K562 (cell line): ENCODE measurements around the gene HEXD. TPM values are rescaled to one million over a fixed set of nuclear protein-coding genes. Genes with fewer than 3 reads are reported as not detected.

Source experiments
- ATAC-seq: fragments of 200-7000 bp; cut with Tn5 transposase; 3 replicates; pipeline ENCODE4 v1.9.1; 2020; ENCODE audit warnings: moderate library complexity
- BruUV-seq: library from RNA; stranded (reverse); fragments of 400-500 nt; replicated peaks from 2 replicates; lab custom pipeline; 2021; lab: Mats Ljungman, UMichigan
- CTCF ChIA-PET: fragments of 300-600 bp; formaldehyde crosslinking; extraction: SDS; loops from one replicate; lab custom pipeline; 2021; ENCODE audit warnings: low intra/inter-chr PET ratio; lab: Yijun Ruan, JAX
- POLR2A ChIA-PET: fragments of 300-600, 350-650 bp; sonication (Branson Sonifier 250); formaldehyde crosslinking; extraction: SDS; loops from one replicate; lab custom pipeline; 2021; ENCODE audit warnings: antibody characterized with exemption, inconsistent platforms; lab: Yijun Ruan, JAX
- DNase-seq, 4 experiments: peaks; one replicate each; pipeline versions ENCODE4 v3.0.0 to v3.0.0-alpha.2; 2011 to 2018; ENCODE audit warnings: low spot score in 3 of 4, mixed read lengths in 3 of 4; ENCODE audit errors: extremely low read depth in 1 of 4
- FAIRE-seq: peaks from 2 replicates; lab custom pipeline; 2011; peaks lifted over from hg19 to GRCh38; lab: Jason Lieb, UNC
- H2AFZ ChIP-seq: 2 replicates; pipeline ENCODE4 v1.6.0; 2011; ENCODE audit warnings: low read depth, low read length, control low read depth, inconsistent platforms
- H3K27ac ChIP-seq: fragments of 200-600 bp; 3 replicates; pipeline ENCODE4 v1.8.0; 2011; ENCODE audit warnings: low read depth, mild to moderate bottlenecking, control low read depth, inconsistent platforms, low read length, moderate library complexity, mixed read lengths; ENCODE audit errors: extremely low read depth
- H3K27me3 ChIP-seq, 2 experiments: fragments of 300-600 bp in 1 of 2; 2 replicates in 1 of 2; 3 replicates in 1 of 2; pipeline versions ENCODE4 v1.6.0 to v1.8.0; 2011; ENCODE audit warnings: inconsistent platforms in 2 of 2, low read length in 2 of 2, mild to moderate bottlenecking in 1 of 2, mixed read lengths in 1 of 2, moderate library complexity in 1 of 2; ENCODE audit not compliant: control insufficient read depth in 2 of 2, insufficient read depth in 2 of 2
- H3K36me3 ChIP-seq: fragments of 300-600 bp; 3 replicates; pipeline ENCODE4 v1.8.0; 2011; ENCODE audit warnings: mild to moderate bottlenecking, low read length, inconsistent platforms; ENCODE audit not compliant: control insufficient read depth, insufficient read depth
- H3K4me1 ChIP-seq, 2 experiments: fragments of 200-600 bp in 1 of 2; replicated peaks in 1 of 2; 2 replicates in 1 of 2; 3 replicates in 1 of 2; pipeline versions ENCODE4 v1.5.1 to v1.8.0; 2011; ENCODE audit warnings: inconsistent platforms in 2 of 2, low read length in 2 of 2, mild to moderate bottlenecking in 1 of 2, mixed read lengths in 1 of 2, moderate library complexity in 1 of 2; ENCODE audit not compliant: control insufficient read depth in 2 of 2, insufficient read depth in 2 of 2
- H3K4me2 ChIP-seq: 2 replicates; pipeline ENCODE4 v1.6.1; 2011; ENCODE audit warnings: low read length, control low read depth, inconsistent platforms, mixed read lengths; ENCODE audit not compliant: insufficient read depth
- H3K4me3 ChIP-seq: fragments of 200-600 bp; sonication (generic), shearing (Covaris generic); 2 replicates; pipeline ENCODE4 v1.5.1; 2016; ENCODE audit warnings: control low read depth, inconsistent platforms
- H3K79me2 ChIP-seq: fragments of 200-600 bp; 3 replicates; pipeline ENCODE4 v1.8.0; 2011; ENCODE audit warnings: low read length, inconsistent platforms; ENCODE audit not compliant: control insufficient read depth, insufficient read depth
- H3K9ac ChIP-seq, 2 experiments: 2 replicates each; pipeline versions ENCODE4 v1.6.0 to v1.6.1; 2011; ENCODE audit warnings: low read depth in 2 of 2, low read length in 2 of 2, control low read depth in 1 of 2, inconsistent platforms in 1 of 2, mild to moderate bottlenecking in 1 of 2, mixed read lengths in 1 of 2; ENCODE audit not compliant: insufficient read depth in 1 of 2
- H3K9me1 ChIP-seq: one replicate; pipeline ENCODE4 v1.6.0; 2011; ENCODE audit warnings: inconsistent platforms, mild to moderate bottlenecking, low read length, moderate library complexity; ENCODE audit not compliant: control insufficient read depth, insufficient read depth
- H3K9me3 ChIP-seq: replicated peaks from 2 replicates; pipeline ENCODE4 v1.5.1; 2011; ENCODE audit warnings: low read depth, low read length, inconsistent platforms; ENCODE audit not compliant: control insufficient read depth, insufficient read depth
- H4K20me1 ChIP-seq: replicated peaks from 2 replicates; pipeline ENCODE4 v1.6.1; 2011; ENCODE audit warnings: low read length, inconsistent platforms, mixed read lengths; ENCODE audit not compliant: control insufficient read depth, insufficient read depth
- ETV1 ChIP-seq: fragments of 450-650 bp; conservative IDR thresholded peaks from 2 replicates; pipeline ENCODE4 v1.6.1; 2016; ENCODE audit warnings: missing genetic modification characterization, control low read depth, low read depth, missing compliant biosample characterization
- RAD21 ChIP-seq, 2 experiments: fragments of 250-450 bp in 1 of 2; fragments of 450-650 bp in 1 of 2; sonication (Bioruptor Pico) in 1 of 2; formaldehyde crosslinking in 1 of 2; IDR thresholded peaks in 1 of 2; conservative IDR thresholded peaks in 1 of 2; 2 replicates each; pipeline versions ENCODE4 v1.4.0 to v1.8.0; 2020 to 2022; ENCODE audit warnings: mild to moderate bottlenecking in 2 of 2, moderate library complexity in 1 of 2
- SPI1 ChIP-seq: IDR thresholded peaks from 2 replicates; pipeline ENCODE4 v1.6.1; 2011; ENCODE audit warnings: low read depth, low read length, control low read depth, borderline replicate concordance
- WGBS: fragments of 100-300 bp; shearing (Covaris generic); methylation state at CpG from one replicate; pipeline ENCODE4 v1.1.6; 2016; ENCODE audit warnings: low coverage, mixed read lengths; ENCODE audit not compliant: insufficient coverage; ENCODE audit errors: missing lambda C conversion rate; 5-methylcytosine and 5-hydroxymethylcytosine counted together
- in situ Hi-C: fragments of 300-500 bp; cut with MboI; formaldehyde crosslinking; loops from 4 replicates; pipeline ENCODE4 v1.15.0; 2018; ENCODE audit warnings: inconsistent platforms, mixed read lengths
- intact Hi-C: fragments of 100-400 bp; cut with micrococcal nuclease; formaldehyde crosslinking; loops from 2 replicates; pipeline ENCODE4 v1.14.2; 2022
- polyA plus RNA-seq, 8 experiments: library from polyadenylated mRNA; depleted of rRNA in 4 of 8; stranded (reverse) in 5 of 8; unstranded in 3 of 8; fragments of >200 nt; fragmentation: Nextera tagmentation in 2 of 8; fragmentation: Illumina TruSeq in 1 of 8; extraction: Ambion mirVana in 2 of 8; extraction: Trizol in 1 of 8; gene quantifications; 2 replicates each; pipeline versions ENCODE4 v1.2.1 to v1.2.3, GENCODE V29; 2011 to 2014; ENCODE audit warnings: inconsistent platforms in 1 of 8, missing spikeins in 1 of 8
- total RNA-seq, 7 experiments: library from RNA; depleted of rRNA in 6 of 7; stranded (reverse); fragments of >200 nt in 6 of 7; fragmentation: Illumina TruSeq in 2 of 7; extraction: Trizol in 2 of 7; gene quantifications; 2 replicates each; pipeline versions ENCODE4 v1.2.1 to v1.2.3, GENCODE V29; 2011 to 2021; ENCODE audit warnings: low replicate concordance in 1 of 7
- TF ChIP-seq, protein P1 (sequence below): sonication (generic); formaldehyde crosslinking; IDR thresholded peaks from 2 replicates; pipeline ENCODE4 v1.8.1; 2023; ENCODE audit warnings: mild to moderate bottlenecking, missing genetic modification reagents
- TF ChIP-seq, protein P2 (sequence below), 2 experiments: fragments of 450-650 bp; formaldehyde crosslinking in 1 of 2; IDR thresholded peaks; 2 replicates each; pipeline versions ENCODE4 v1.4.0 to v1.6.1; 2014 to 2020; ENCODE audit warnings: mild to moderate bottlenecking in 2 of 2, borderline replicate concordance in 1 of 2, low read depth in 1 of 2

The HEXD gene
- total and polyA plus RNA-seq, 9 of the 15 experiments (the other 6 are each of a cell fraction or from before 2014, with no cell fraction given) = 1.0 to 25.3 (median 10.0) TPM

DNA sequence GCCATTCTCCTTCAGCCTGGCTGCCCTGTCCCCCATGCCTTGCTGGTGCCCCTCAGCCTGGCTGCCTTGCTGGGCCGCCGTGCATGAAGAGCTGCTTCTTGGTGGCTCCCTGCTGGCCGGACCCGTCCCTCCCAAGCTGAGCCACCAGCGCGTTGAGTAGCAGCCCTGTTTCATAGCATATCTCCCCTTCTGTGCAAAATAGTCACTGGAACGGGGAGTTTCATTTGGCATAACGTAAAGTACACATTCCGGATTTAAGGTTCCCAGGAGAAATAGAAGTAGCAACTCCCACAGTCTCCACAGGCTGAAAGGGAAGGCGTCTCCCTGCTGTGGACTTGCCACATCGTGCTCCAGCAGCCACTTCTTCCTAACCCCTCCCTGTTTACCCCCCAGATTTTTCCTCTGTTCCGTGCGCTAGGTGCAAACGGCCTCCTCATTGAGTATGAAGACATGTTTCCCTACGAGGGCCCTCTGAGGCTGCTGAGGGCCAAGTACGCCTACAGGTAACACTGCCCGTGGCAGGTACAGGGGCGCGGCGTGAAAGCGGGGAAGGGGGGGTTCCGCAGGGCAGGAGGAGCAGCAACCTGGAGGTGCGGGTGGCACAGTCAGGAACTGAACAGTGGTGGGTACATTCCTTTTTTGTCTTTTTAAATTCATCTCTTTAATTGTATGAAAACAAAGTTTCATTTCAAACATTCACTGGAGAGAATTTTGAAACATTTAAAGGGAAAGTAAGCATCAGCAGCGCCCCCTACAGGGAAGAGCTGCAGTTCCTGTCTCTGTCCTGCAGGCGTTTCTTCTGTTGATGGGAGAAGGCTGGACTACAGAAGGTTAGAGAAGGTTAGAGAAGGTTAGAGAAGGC is 6.1 kb downstream of the HEXD start:
- POLR2A ChIA-PET = interaction anchor here (0.6 to 1.0 kb wide), 2 partner anchors 12 to 111 kb away, joined by 3 read pairs; no protein-coding TSS in a partner anchor
- CTCF ChIA-PET = interaction anchor here (0.6 kb wide), 1 partner anchor 219 kb away, joined by 3 read pairs; no protein-coding TSS in a partner anchor
- TF ChIP-seq SPI1 = peak; percentile 61; the same call in 1 of the 2 replicates
- TF ChIP-seq, protein P1, sequence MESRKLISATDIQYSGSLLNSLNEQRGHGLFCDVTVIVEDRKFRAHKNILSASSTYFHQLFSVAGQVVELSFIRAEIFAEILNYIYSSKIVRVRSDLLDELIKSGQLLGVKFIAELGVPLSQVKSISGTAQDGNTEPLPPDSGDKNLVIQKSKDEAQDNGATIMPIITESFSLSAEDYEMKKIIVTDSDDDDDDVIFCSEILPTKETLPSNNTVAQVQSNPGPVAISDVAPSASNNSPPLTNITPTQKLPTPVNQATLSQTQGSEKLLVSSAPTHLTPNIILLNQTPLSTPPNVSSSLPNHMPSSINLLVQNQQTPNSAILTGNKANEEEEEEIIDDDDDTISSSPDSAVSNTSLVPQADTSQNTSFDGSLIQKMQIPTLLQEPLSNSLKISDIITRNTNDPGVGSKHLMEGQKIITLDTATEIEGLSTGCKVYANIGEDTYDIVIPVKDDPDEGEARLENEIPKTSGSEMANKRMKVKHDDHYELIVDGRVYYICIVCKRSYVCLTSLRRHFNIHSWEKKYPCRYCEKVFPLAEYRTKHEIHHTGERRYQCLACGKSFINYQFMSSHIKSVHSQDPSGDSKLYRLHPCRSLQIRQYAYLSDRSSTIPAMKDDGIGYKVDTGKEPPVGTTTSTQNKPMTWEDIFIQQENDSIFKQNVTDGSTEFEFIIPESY (CRISPR knock-in tag) = 0 out of 2 replicates have a peak, but pooled peaks have one; percentile 11
- TF ChIP-seq RAD21 (CRISPR knock-in tag; conservative IDR thresholded peaks at IDR 0.05 in 1 of 2, IDR thresholded peaks at IDR 0.05 in 1 of 2) = peak in 1 of 2 experiments; percentile 44; a peak in 2 of 4 replicates
- no peak for TF ChIP-seq ETV1 (tag)
- TF ChIP-seq, protein P2, sequence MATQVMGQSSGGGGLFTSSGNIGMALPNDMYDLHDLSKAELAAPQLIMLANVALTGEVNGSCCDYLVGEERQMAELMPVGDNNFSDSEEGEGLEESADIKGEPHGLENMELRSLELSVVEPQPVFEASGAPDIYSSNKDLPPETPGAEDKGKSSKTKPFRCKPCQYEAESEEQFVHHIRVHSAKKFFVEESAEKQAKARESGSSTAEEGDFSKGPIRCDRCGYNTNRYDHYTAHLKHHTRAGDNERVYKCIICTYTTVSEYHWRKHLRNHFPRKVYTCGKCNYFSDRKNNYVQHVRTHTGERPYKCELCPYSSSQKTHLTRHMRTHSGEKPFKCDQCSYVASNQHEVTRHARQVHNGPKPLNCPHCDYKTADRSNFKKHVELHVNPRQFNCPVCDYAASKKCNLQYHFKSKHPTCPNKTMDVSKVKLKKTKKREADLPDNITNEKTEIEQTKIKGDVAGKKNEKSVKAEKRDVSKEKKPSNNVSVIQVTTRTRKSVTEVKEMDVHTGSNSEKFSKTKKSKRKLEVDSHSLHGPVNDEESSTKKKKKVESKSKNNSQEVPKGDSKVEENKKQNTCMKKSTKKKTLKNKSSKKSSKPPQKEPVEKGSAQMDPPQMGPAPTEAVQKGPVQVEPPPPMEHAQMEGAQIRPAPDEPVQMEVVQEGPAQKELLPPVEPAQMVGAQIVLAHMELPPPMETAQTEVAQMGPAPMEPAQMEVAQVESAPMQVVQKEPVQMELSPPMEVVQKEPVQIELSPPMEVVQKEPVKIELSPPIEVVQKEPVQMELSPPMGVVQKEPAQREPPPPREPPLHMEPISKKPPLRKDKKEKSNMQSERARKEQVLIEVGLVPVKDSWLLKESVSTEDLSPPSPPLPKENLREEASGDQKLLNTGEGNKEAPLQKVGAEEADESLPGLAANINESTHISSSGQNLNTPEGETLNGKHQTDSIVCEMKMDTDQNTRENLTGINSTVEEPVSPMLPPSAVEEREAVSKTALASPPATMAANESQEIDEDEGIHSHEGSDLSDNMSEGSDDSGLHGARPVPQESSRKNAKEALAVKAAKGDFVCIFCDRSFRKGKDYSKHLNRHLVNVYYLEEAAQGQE (IDR thresholded peaks at IDR 0.05; ENCODE audit: borderline replicate concordance) = peak; percentile 23; the same call in 1 of the 2 replicates
- TF ChIP-seq, protein P2 (CRISPR knock-in tag; IDR thresholded peaks at IDR 0.05; ENCODE audit: low read depth) = no peak

More for the DNA sequence above, 6.1 kb downstream of the HEXD start:
- WGBS = 67% methylated on average over 25 of the region's 25 CpGs
- H3K4me3 ChIP-seq = no peak overlapping the region
- H3K79me2 ChIP-seq = no peaks in the 10 kb centered on the region; the same call in 2 of the 3 replicates
- no peaks in the 10 kb centered on the region for H4K20me1 ChIP-seq
- peaks cover 4 to 17% of the 10 kb centered on the region in 2 experiments; a peak in 4 of 5 replicates for H3K4me1 ChIP-seq
- H3K9me3 ChIP-seq = no peaks in the 10 kb centered on the region
- BruUV-seq = no TSS peak
- in situ Hi-C loops (no loop called here), intact Hi-C loops (no loop called here)
- no peak overlapping the region for H3K9ac ChIP-seq
- H3K4me2 ChIP-seq = no peak overlapping the region; the same call in 1 of the 2 replicates
- FAIRE-seq (peak; percentile 89), DNase-seq (peak; percentile 48 to 78 (median 58)), ATAC-seq (peak; percentile 88)
- H3K36me3 ChIP-seq = peaks cover 5% of the 10 kb centered on the region; the same call in 1 of the 3 replicates
- no peak overlapping the region for H2AFZ ChIP-seq
- no peaks in the 10 kb centered on the region for H3K9me1 ChIP-seq
- H3K27me3 ChIP-seq = no peaks in the 10 kb centered on the region
- no peak overlapping the region for H3K27ac ChIP-seq
